Endothelial cell of umbilical vein (primary cell): ENCODE measurements around the gene SCGB2B2. TPM values are rescaled to one million over a fixed set of nuclear protein-coding genes. Genes with fewer than 3 reads are reported as not detected.

Source experiments
- BruUV-seq: library from RNA; stranded (reverse); fragments of 400-500 nt; replicated peaks from 2 replicates; lab custom pipeline; 2021; lab: Mats Ljungman, UMichigan
- CTCF ChIA-PET: fragments of 300-600, 350-600 bp; sonication (Branson Sonifier 250); formaldehyde crosslinking; loops from one replicate; lab custom pipeline; 2021; ENCODE audit warnings: antibody characterized with exemption, inconsistent platforms; lab: Charles Lee
- POLR2A ChIA-PET: fragments of 300-600, 350-600 bp; sonication (Branson Sonifier 250); formaldehyde crosslinking; loops from one replicate; lab custom pipeline; 2021; ENCODE audit warnings: antibody characterized with exemption, inconsistent platforms; lab: Charles Lee
- DNase-seq: peaks from one replicate; pipeline ENCODE4 v3.0.0-alpha.2; 2011; ENCODE audit warnings: low read depth, low spot score
- FAIRE-seq: peaks from 2 replicates; lab custom pipeline; 2011; peaks lifted over from hg19 to GRCh38; lab: Jason Lieb, UNC
- H2AFZ ChIP-seq: 2 replicates; pipeline ENCODE4 v1.6.0; 2012; ENCODE audit warnings: low read depth, low read length, control low read depth, inconsistent platforms
- H3K27ac ChIP-seq: 2 replicates; pipeline ENCODE4 v1.5.1; 2011; ENCODE audit warnings: low read depth, mild to moderate bottlenecking, control low read depth, low read length, moderate library complexity; ENCODE audit not compliant: insufficient read depth
- H3K27me3 ChIP-seq, 2 experiments: 2 replicates each; pipeline versions ENCODE4 v1.6.0 to v1.6.1; 2011; ENCODE audit warnings: low read length in 2 of 2, mixed read lengths in 1 of 2; ENCODE audit not compliant: control insufficient read depth in 2 of 2, insufficient read depth in 2 of 2
- H3K36me3 ChIP-seq, 2 experiments: 2 replicates in 1 of 2; 3 replicates in 1 of 2; pipeline ENCODE4 v1.5.1; 2011; ENCODE audit warnings: low read length in 2 of 2, mild to moderate bottlenecking in 1 of 2, moderate library complexity in 1 of 2; ENCODE audit not compliant: control insufficient read depth in 2 of 2, insufficient read depth in 2 of 2; ENCODE audit errors: extremely low read depth in 1 of 2
- H3K4me1 ChIP-seq: 3 replicates; pipeline ENCODE4 v1.5.1; 2011; ENCODE audit warnings: mild to moderate bottlenecking, low read length; ENCODE audit not compliant: control insufficient read depth, insufficient read depth; ENCODE audit errors: extremely low read depth
- H3K4me2 ChIP-seq: 2 replicates; pipeline ENCODE4 v1.6.1; 2011; ENCODE audit warnings: low read length, control low read depth, mixed read lengths; ENCODE audit not compliant: insufficient read depth
- H3K4me3 ChIP-seq, 3 experiments: fragments of 200-600 bp in 1 of 3; sonication (generic), shearing (Covaris generic) in 1 of 3; replicated peaks in 1 of 3; 2 replicates each; pipeline ENCODE4 v1.5.1; 2011 to 2016; ENCODE audit warnings: control low read depth in 3 of 3, low read length in 3 of 3, mild to moderate bottlenecking in 2 of 3, inconsistent platforms in 1 of 3, low read depth in 1 of 3, moderate library complexity in 1 of 3; ENCODE audit not compliant: insufficient read depth in 1 of 3
- H3K79me2 ChIP-seq: 2 replicates; pipeline ENCODE4 v1.6.0; 2012; ENCODE audit warnings: low read length, inconsistent platforms; ENCODE audit not compliant: control insufficient read depth, insufficient read depth
- H3K9ac ChIP-seq: replicated peaks from 2 replicates; pipeline ENCODE3; 2011; ENCODE audit warnings: low read length, control low read depth; ENCODE audit not compliant: insufficient read depth; ENCODE audit errors: extremely low read depth
- H3K9me1 ChIP-seq: replicated peaks from 3 replicates; pipeline ENCODE4 v1.6.0; 2011; ENCODE audit warnings: mild to moderate bottlenecking, low read length; ENCODE audit not compliant: control insufficient read depth, insufficient read depth; ENCODE audit errors: extremely low read depth
- H3K9me3 ChIP-seq: replicated peaks from 2 replicates; pipeline ENCODE4 v1.5.1; 2012; ENCODE audit warnings: low read length, inconsistent platforms; ENCODE audit not compliant: control insufficient read depth, insufficient read depth
- H4K20me1 ChIP-seq: replicated peaks from 2 replicates; pipeline ENCODE3; 2011; ENCODE audit warnings: mild to moderate bottlenecking, low read length; ENCODE audit not compliant: control insufficient read depth, insufficient read depth; ENCODE audit errors: extremely low read depth
- CTCF ChIP-seq, 2 donors: IDR thresholded peaks; 1 replicate in 1 of 2; 2 replicates in 1 of 2; pipeline ENCODE4 v1.5.1; 2011; ENCODE audit warnings: low read length in 2 of 2, mild to moderate bottlenecking in 2 of 2, moderate library complexity in 2 of 2, control low read depth in 1 of 2, inconsistent platforms in 1 of 2, low read depth in 1 of 2; ENCODE audit not compliant: insufficient read depth in 1 of 2; ENCODE audit errors: extremely low read depth in 1 of 2
- EZH2 ChIP-seq: IDR thresholded peaks from 2 replicates; pipeline ENCODE4 v1.6.1; 2012; ENCODE audit warnings: borderline replicate concordance, low read depth, mild to moderate bottlenecking, moderate library complexity, low read length, inconsistent platforms; ENCODE audit not compliant: severe bottlenecking
- FOS ChIP-seq: IDR thresholded peaks from 2 replicates; pipeline ENCODE4 v1.6.1; 2011; ENCODE audit warnings: mild to moderate bottlenecking, low read length, moderate library complexity, borderline replicate concordance; ENCODE audit not compliant: insufficient read depth
- MAX ChIP-seq: IDR thresholded peaks from 2 replicates; pipeline ENCODE4 v1.6.1; 2011; ENCODE audit not compliant: insufficient read depth, insufficient read length
- POLR2AphosphoS5 ChIP-seq: IDR thresholded peaks from 2 replicates; pipeline ENCODE4 v1.6.1; 2012; ENCODE audit warnings: low read depth, mild to moderate bottlenecking, control low read depth, low read length, moderate library complexity; ENCODE audit not compliant: insufficient read depth
- dilution Hi-C: fragments of 300-500 bp; cut with MboI; formaldehyde crosslinking; loops from one replicate; pipeline ENCODE4 v1.15.0; 2019; ENCODE audit warnings: low sequenced_read_pairs; ENCODE audit not compliant: extremely low pct_ligation_motif_present
- intact Hi-C: fragments of 100-400 bp; cut with micrococcal nuclease; formaldehyde crosslinking; loops from one replicate; pipeline ENCODE4 v1.10.0; 2022
- polyA plus RNA-seq, 4 experiments: library from polyadenylated mRNA; depleted of rRNA in 3 of 4; stranded (reverse) in 3 of 4; unstranded in 1 of 4; fragments of >200 nt; gene quantifications; 2 replicates each; pipeline versions ENCODE4 v1.2.1 to v1.2.3, GENCODE V29; 2011 to 2012; ENCODE audit warnings: missing spikeins in 1 of 4
- total RNA-seq: library from RNA; stranded (reverse); gene quantifications from 2 replicates; pipeline ENCODE4 v1.2.3, GENCODE V29; 2021

SCGB2B2 gene
- total and polyA plus RNA-seq, 2 donors (not counting 3 experiments of a cell fraction or from before 2014, with no cell fraction given), result 0.07 to 0.49 TPM

DNA sequence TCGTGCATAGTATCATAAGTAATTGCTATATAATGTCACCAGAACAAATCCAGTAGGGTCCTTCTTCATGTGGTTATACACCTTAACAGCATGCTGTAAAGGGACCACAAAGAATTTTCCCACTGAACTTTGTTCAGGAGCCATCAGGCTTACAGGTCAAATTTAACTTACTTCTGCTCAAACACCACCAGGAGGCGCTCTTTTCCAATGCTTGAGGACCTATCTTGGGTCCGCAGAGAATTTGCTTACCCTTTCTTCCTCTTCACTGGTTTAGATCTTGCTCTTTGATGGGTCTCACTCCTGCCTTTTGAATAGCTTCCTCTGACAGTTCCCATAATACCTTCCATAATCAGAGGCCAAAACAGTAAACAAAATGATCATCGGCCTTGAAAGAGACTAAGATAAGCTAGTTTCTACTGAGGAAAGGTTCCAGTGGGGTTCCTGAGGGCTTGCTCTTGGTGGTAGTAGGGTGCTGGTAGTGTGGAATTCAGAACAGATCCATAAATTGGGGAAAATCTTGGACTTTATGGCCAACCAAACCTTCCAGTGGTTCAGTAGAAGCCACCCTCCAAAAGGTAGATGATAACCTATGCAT is 37.4 kb downstream of the SCGB2B2 start:
- H3K9me1 ChIP-seq, result no peaks in the 10 kb centered on the region
- no peaks in the 10 kb centered on the region for H3K79me2 ChIP-seq
- no peak overlapping the region for H3K4me2 ChIP-seq
- ChIA-PET CTCF (interaction anchor here (0.6 to 4.5 kb wide), 15 partner anchors 8 to 495 kb away, joined by 3 to 87 read pairs (median 4); partner anchors contain the start of genes LGI4 and ZNF302), POLR2A (no interaction called here)
- peaks cover 4% of the 10 kb centered on the region for H3K9me3 ChIP-seq
- H2AFZ ChIP-seq, result no peak overlapping the region
- BruUV-seq, result no TSS peak
- H3K4me1 ChIP-seq, result no peaks in the 10 kb centered on the region
- H3K27me3 ChIP-seq, result peaks cover 1 to 4% of the 10 kb centered on the region in 2 experiments
- H3K27ac ChIP-seq, result no peak overlapping the region
- H3K36me3 ChIP-seq, result no peaks in the 10 kb centered on the region
- TF ChIP-seq CTCF (IDR thresholded peaks at IDR 0.05; ENCODE audit: extremely low read depth in 1 of 2, insufficient read depth in 1 of 2, low read depth in 1 of 2, low read length in 2 of 2) (peak; percentile 62 to 74), EZH2 (no peak), MAX (no peak), POLR2AphosphoS5 (no peak), FOS (no peak)
- peak; percentile 85 for FAIRE-seq
- H3K9ac ChIP-seq, result no peak overlapping the region
- peak; percentile 53 for DNase-seq
- intact Hi-C loops, result loop anchor here (1.0 kb wide), 3 partner anchors 24 to 138 kb away; no protein-coding TSS in a partner anchor
- H4K20me1 ChIP-seq, result no peaks in the 10 kb centered on the region
- no peak overlapping the region for H3K4me3 ChIP-seq
- dilution Hi-C loops, result no loop called here
